ENCODE measurements around the gene TBXAS1.

- no peak for TF ChIP-seq EP300 (IDR thresholded peaks at IDR 0.05)
- no peak for TF ChIP-seq CTCF (IDR thresholded peaks at IDR 0.05)
Measured at GRCh38 chr7:140008755-140009610, 179.9 kb downstream of the TBXAS1 start.
